ENCODE results near the gene RASEF.

The RASEF gene

DNA sequence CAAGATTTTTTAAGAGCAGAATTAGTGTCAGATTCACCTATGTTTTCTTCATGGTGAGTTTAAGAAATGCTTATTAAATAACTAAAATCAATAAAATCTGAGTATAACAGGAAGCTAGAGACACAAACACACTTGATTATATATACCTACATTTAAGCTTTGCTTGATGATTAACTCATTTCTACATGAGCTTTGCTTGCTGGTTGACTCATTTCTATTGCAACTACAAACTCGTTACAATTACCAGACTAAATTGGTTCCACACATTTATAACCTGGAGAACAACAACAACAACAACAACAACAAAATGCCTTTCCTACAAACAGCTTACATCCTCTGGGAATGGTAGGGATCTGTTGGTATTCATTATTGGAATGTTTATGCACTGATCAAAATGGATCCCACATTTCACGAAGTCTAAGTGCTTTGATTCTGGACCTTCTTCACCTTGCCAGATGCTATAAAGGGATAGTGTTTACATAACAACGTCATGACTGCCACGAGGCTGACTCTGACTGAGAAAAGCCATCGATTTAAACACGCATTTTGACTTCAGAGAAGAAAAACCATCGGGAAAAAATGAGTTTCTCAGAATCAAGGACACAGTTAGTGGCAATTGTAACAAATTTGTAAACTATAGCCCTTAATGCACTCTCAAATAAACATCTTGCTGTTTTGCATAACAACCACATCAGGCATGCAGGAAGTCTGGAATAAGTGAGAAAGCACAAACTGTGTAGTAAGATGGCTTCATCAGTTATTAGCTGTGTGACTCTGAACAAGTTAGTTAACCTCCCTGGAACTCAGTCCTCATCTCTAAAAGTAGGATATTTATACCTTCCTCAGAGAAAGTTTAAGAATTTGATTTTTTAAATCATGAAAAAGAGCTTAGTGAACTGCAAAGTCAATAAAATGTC lies 49.8 kb downstream of the RASEF start:
- DNase-seq: no peak

GRCh38 chr9:83012168-83012921 lies 50.6 kb downstream of the RASEF start:
- DNase-seq: peak in 1 of 2 donors; percentile 10

GRCh38 chr9:83011611-83012010 lies 51.3 kb downstream of the RASEF start:
- DNase-seq: no peak

GRCh38 chr9:83007521-83008300 lies 55.2 kb downstream of the RASEF start:
- DNase-seq: no peak

GRCh38 chr9:83006378-83006777 lies 56.6 kb downstream of the RASEF start:
- no peak for DNase-seq

DNA sequence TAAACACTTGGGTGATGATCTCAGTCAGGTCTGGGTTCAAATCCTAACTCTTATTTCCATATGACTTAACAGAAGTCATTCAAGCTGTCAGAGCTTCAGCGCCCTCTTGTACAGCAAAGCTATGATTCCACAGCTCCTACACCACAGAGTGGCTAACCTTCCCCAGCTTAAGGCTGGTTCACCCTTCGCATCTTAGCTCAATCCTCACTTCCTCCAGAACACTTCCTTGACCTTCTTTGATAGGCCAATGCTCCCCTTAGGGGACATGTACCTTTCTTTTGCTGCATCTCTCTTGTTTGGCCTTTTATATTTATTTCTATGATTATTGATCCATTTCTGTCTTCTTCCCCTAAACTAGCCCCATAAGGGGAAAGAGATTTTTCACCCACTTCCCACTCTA lies 57.0 kb downstream of the RASEF start:
- no peak for DNase-seq

DNA sequence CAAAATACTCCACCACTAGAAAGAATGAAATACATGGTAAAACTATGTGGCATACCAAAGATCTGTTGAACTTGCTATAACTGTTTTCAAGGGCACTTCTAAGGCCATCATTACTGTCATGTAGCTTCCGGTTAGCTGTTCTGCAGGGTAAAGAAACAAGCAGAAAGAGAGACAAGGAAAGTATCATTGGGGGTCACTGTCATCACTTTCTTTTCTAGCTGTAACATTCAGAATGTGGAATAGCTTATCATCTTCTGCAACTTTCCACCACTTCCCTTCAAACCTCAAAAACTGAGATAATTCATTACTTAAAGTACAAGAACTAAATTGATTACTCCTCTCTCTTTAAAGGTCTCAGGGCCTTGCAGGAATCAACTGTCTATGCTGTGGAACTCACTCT lies 57.6 kb downstream of the RASEF start:
- DNase-seq: no peak

DNA sequence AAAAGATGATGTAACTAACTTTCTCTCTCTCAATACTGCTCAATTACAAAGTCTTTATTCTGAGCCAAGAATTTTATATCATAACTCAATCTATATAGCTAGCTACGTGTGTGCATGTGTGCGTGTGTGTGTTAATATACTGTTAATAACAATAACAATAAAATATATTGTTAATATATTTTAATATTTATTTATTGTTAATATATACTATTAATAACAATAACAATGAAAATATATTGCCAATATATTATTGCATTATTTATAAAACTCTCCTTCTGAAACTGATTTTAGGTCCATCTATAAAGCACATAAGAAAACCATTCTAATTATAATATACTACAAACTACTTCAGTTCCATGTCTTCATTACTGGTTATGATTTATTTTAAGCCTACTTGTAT lies 60.6 kb downstream of the RASEF start:
- no peak for DNase-seq

- no peak for DNase-seq
Observed at GRCh38 chr9:83000765-83001164, 62.2 kb downstream of the RASEF start.

- DNase-seq: no peak
Observed at GRCh38 chr9:82998409-82998808, 64.5 kb downstream of the RASEF start.

DNA sequence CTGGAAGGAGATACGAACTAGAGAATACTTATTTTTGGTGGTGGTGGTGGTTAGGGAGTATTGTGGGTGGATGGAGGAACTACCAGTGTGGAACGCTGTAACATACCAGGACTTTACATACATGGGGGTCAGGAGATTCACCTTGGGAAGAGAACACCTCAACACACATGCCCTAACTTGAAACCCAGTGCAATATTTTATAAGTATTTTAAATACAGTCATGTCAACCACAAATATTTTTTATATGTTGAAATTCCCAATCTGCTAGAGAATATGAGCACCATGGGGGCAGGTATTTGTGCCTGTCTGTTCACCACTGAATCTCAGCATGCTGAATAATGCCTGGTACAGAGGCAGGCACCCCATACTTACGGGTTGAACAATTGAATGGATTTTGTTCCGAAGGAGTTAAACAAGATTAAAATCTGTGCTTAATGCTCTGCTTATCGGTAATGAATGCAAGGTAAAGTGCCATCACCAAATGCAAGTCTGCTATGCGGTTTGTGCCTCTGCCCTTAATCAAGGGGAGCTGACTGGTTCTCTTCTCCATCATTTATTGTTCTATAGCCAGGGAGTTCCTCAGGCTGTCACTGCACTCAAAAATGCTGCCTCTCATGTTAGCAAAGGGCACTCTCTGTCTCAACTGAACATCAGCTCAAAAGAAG lies 65.3 kb downstream of the RASEF start:
- DNase-seq: no peak

DNA sequence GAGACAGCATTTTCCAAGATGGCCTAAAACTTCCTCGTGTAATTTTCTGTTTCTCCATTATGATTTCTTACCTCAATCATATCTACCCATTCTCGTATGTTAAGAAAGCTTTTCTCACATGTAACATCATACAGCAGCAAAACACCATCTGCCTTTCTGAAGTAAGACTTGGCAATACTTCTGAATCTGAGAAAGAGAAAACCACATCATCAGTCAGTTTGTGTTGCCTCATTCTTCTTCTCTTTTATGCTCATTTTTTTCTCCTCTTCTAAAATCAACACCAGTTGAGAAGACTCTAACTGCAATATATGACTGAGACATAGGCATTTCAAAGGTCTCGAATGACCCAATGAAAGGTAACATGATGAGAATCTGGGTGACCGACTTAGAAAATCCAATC lies 66.0 kb downstream of the RASEF start:
- no peak for DNase-seq

GRCh38 chr9:82993856-82994605 lies 68.9 kb downstream of the RASEF start:
- DNase-seq: no peak

- no peak for DNase-seq
Observed at GRCh38 chr9:82991671-82992070, 71.3 kb downstream of the RASEF start.

- DNase-seq: no peak
Observed at GRCh38 chr9:82989929-82990328, 73.0 kb downstream of the RASEF start.

- no peak for DNase-seq
Observed at GRCh38 chr9:82988488-82988887, 74.5 kb downstream of the RASEF start.

- no peak for DNase-seq
Observed at GRCh38 chr9:82987370-82988189, 75.4 kb downstream of the RASEF start.

DNA sequence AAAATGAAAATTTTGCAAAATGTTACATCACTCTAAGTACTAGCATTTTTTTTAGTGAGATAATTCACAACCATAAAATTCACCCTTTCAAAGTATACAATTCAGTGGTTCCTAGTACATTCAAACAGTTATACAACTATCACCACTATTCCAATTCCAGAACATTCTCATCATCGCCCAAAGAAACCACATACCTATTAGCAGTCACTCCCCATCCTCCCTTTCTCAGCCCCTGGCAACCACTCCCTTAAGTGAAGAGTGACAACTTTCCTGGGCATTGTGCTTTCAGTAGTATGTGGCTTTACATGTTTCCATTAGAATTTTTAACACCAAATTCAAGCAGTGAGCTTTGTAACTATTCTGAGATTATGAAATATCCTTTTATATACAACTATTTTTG lies 81.4 kb downstream of the RASEF start:
- no peak for DNase-seq

GRCh38 chr9:82975176-82975575 lies 87.8 kb downstream of the RASEF start:
- DNase-seq: no peak

DNA sequence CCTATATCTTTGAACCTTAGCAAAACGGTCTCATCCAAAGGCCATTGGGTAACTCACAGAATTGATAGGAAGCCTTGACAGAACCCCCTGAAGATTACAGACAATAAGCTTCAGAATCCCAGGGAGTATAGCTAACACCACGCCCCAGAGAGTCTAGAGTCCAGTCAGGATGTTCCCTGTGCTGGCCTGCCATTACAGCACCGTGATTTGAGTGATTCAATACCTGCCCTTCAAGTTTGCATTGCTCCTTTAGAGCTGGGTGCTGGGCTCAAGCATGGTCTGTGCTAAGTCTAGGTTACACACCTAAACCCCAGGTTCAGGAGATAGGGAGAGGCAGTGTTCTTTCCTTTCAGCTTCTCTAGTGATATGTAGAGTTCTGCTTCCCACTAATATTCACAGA lies 90.5 kb downstream of the RASEF start:
- no peak for DNase-seq

DNA sequence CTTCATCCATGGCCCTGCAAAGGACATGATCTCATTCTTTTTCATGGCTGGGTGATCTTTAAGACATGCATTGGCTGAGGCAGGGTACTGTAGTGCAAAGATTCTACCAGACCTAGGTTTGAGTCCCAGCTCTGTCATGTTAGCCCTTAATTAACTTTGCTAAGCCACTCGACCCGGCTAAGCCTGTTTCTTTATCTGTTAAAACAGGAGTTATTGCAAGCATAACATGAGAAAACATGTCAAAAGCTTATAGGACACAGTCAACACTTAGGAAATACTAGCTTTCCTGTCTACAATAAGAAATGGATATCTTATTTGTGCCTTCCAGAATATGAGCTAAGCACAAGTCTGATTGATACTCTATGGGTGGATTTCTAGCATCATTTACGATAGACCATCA lies 92.6 kb downstream of the RASEF start:
- no peak for DNase-seq
